SK-N-MC (cell line): ENCODE measurements around the gene ARRDC5.

Experiments
- DNase-seq: peaks from one replicate; pipeline ENCODE4 v3.0.0-alpha.2; 2011; ENCODE audit warnings: low read depth, low spot score
- H3K27ac ChIP-seq: fragments of 200-600 bp; sonication (generic); 2 replicates; pipeline ENCODE4 v1.5.1; 2016; ENCODE audit warnings: mixed run types
- H3K36me3 ChIP-seq: fragments of 200-600 bp; sonication (generic); 2 replicates; pipeline ENCODE4 v1.6.1; 2017; ENCODE audit warnings: antibody characterized with exemption, low read length, mixed read lengths; ENCODE audit not compliant: insufficient read depth
- H3K4me3 ChIP-seq: fragments of 200-600 bp; sonication (generic); 2 replicates; pipeline ENCODE4 v1.5.1; 2016
- H3K9ac ChIP-seq: fragments of 200-600 bp; sonication (generic); 2 replicates; pipeline ENCODE4 v1.8.0; 2017; ENCODE audit warnings: mixed run types, mixed read lengths; ENCODE audit not compliant: insufficient read length
- H3K9me3 ChIP-seq: fragments of 200-600 bp; sonication (generic); 2 replicates; pipeline ENCODE4 v1.6.1; 2017; ENCODE audit warnings: low read depth, mild to moderate bottlenecking, antibody characterized with exemption, low read length, moderate library complexity, mixed read lengths
- EZH2 ChIP-seq: fragments of 200-600 bp; sonication (generic); IDR thresholded peaks from one replicate; pipeline ENCODE4 v1.6.1; 2017; ENCODE audit warnings: antibody characterized with exemption
- FOXP2 ChIP-seq: optimal IDR thresholded peaks from 2 replicates; pipeline ENCODE3; 2011; ENCODE audit warnings: mild to moderate bottlenecking, moderate library complexity; ENCODE audit not compliant: insufficient read depth; ENCODE audit errors: extremely low read length, control extremely low read depth
- POLR2AphosphoS5 ChIP-seq: IDR thresholded peaks from 2 replicates; pipeline ENCODE4 v1.6.1; 2012; ENCODE audit warnings: mild to moderate bottlenecking, low read depth, low read length, borderline replicate concordance

Gene ARRDC5

DNA sequence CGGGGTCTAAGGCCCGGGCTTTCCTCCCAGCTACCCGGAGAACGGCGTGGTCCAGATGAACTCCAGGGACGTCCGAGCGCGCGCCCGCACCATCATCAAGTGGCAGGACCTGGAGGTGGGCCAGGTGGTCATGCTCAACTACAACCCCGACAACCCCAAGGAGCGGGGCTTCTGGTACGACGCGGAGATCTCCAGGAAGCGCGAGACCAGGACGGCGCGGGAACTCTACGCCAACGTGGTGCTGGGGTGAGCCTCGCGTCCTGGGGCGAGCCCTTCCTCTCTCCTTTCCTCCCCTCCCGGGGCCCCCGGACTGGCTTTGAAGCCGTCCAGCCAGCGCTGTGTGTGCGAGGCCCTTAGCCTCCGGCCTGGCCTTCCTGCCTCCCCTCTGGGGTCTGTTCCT is 30.0 kb upstream of the ARRDC5 start:
- Histone ChIP-seq H3K4me3 (no peak overlapping the region), H3K9me3 (no peaks in the 10 kb centered on the region), H3K27ac (no peak overlapping the region), H3K9ac (no peak overlapping the region), H3K36me3 (peaks cover 77% of the 10 kb centered on the region)
- no peak for DNase-seq
- no peak for TF ChIP-seq POLR2AphosphoS5
- TF ChIP-seq FOXP2: no peak
- no peak for TF ChIP-seq EZH2

DNA sequence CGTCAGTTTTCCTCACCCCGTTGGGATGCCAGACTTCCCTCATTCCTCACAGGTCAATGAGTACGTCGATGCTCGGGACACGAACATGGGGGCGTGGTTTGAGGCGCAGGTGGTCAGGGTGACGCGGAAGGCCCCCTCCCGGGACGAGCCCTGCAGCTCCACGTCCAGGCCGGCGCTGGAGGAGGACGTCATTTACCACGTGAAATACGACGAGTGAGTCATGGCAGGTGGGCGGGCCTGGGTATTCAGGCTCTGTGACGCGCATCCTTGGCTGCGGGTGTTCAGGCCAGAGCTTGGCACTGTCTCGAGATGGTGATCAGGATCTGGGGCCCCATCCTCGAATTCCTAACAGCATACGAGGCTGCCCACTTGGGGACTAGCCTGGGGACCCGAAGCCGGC is 28.0 kb upstream of the ARRDC5 start:
- Histone ChIP-seq H3K4me3 (no peak overlapping the region), H3K36me3 (peaks cover 72% of the 10 kb centered on the region), H3K9ac (no peak overlapping the region), H3K27ac (no peak overlapping the region), H3K9me3 (no peaks in the 10 kb centered on the region)
- no peak for DNase-seq
- TF ChIP-seq FOXP2: no peak
- TF ChIP-seq POLR2AphosphoS5: no peak

DNA sequence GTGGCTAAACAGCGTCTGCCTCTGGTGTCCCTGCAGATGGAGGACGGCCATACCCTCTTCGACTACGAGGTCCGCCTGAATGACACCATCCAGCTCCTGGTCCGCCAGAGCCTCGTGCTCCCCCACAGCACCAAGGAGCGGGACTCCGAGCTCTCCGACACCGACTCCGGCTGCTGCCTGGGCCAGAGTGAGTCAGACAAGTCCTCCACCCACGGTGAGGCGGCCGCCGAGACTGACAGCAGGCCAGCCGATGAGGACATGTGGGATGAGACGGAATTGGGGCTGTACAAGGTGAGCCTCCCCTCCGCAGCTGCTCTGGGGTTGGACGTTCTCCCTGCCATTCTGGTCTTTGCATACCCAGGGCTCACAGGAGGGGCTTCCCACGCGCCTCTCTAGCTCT is 26.5 kb upstream of the ARRDC5 start:
- TF ChIP-seq POLR2AphosphoS5: no peak
- no peak for TF ChIP-seq FOXP2
- no peak for TF ChIP-seq EZH2
- no peaks in the 10 kb centered on the region for H3K9me3 ChIP-seq
- no peak for DNase-seq
- H3K9ac ChIP-seq: no peak overlapping the region
- peaks cover 63% of the 10 kb centered on the region for H3K36me3 ChIP-seq
- H3K27ac ChIP-seq: no peak overlapping the region
- no peak overlapping the region for H3K4me3 ChIP-seq

DNA sequence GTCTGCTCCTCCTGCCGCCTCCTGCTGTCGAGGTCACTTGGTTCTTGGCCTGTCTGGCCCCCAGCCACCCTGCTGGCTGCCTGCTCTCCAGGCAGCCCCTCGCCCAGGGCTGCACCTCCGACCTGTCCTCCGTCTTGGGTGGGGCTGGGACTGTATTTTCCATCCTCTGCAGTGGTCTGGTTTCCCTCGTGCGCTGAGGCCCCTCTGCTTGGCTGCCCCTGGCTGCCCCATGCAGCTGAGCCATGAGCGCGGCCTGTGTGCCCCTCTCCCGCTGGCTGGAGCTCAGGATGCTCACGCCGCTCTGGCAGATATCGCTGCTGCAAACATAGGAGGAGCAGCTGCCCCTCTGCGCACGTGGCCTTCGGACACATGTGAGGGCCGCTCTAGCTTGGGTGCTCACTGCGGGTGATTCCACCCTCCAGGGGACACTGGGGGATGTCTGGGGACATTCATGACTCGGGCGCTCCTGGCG is 20.6 kb upstream of the ARRDC5 start:
- TF ChIP-seq EZH2 (no peak), POLR2AphosphoS5 (no peak), FOXP2 (no peak)
- peaks cover 61% of the 10 kb centered on the region for H3K36me3 ChIP-seq
- H3K9me3 ChIP-seq: no peaks in the 10 kb centered on the region
- no peak overlapping the region for H3K4me3 ChIP-seq
- DNase-seq: no peak
- no peak overlapping the region for H3K27ac ChIP-seq
- H3K9ac ChIP-seq: no peak overlapping the region

DNA sequence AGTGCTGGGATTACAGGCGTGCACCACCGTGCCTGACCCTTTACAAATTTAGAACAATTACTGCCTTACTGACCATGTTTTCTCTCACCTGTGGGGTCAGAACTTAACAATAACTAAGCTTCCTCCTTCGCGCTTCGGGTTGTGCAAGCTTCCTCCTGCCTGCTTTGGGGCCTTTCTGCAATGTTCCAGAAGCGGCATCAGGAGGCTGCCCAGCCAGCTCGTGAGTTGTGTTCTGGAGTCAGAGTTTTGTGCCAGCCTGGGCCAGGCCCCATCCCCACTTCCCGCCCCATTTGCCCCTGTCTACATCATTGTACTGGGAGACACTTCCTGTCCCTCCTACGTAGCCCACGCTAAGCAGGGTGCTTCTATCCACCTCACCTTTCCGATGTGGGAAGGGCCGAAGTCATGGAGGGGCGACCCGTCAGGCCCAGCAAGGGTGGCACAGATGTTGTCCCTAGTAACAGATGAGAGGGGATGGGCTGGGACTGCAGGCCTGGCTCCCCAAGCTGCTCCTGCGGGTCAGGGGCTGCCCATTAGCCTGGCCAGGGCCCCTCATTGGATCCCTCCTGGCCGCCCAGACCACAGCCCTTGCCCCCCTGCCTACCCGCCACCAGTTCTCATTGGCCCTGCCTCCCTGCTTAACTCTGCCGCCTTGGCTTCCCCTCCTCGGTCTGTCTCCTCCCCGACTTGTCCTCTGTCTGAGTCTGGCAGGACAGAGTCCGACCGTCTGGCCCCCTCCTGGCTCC is 20.0 kb upstream of the ARRDC5 start:
- Histone ChIP-seq H3K9ac (no peak overlapping the region), H3K36me3 (peaks cover 59% of the 10 kb centered on the region), H3K4me3 (no peak overlapping the region), H3K27ac (no peak overlapping the region), H3K9me3 (no peaks in the 10 kb centered on the region)
- no peak for DNase-seq
- TF ChIP-seq FOXP2 (no peak), EZH2 (no peak), POLR2AphosphoS5 (no peak)

DNA sequence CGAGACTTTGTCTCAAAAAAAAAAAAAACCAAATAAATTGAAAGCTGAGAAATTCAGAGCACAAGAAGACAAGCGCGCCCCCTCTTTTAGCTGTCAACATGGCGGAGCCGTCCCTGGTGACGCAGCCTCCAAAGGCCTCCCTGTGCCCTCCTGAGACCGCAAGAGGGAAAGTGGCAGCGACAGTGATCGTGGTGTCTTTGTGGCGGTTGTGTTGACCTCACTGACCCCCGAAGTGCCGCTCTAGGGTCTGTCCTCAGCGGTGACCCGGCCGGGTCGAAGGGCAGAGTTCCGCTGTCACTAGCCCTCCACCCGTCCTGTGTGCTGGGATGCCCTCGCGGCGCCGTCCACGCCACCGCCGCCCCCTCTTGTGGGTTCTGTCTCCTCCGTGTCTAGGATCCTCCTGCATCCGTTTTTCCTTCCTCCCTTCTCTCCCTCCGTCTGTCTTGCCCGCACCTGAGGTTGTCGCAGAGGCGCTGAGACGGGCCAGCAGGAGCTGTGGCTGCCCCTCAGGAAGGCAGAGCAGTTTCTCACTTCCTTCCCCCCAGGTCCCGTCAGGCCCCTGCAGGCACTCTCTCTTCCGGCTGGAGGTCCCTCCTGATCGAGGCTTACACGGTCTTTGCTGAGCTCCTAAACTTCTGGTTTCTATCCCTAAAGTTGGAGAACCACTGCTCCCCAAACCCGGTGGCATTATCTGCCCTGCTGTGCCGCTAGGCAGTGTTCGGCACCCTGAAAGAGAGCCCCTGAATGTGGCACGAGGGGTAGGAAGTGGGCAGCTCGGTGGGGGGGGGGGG is 13.8 kb upstream of the ARRDC5 start:
- H3K4me3 ChIP-seq: no peak overlapping the region
- no peak overlapping the region for H3K9ac ChIP-seq
- H3K36me3 ChIP-seq: peaks cover 86% of the 10 kb centered on the region
- no peaks in the 10 kb centered on the region for H3K9me3 ChIP-seq
- no peak for DNase-seq
- no peak for TF ChIP-seq EZH2
- TF ChIP-seq FOXP2: no peak
- TF ChIP-seq POLR2AphosphoS5: no peak; the same call in 1 of the 2 replicates
- no peak overlapping the region for H3K27ac ChIP-seq

DNA sequence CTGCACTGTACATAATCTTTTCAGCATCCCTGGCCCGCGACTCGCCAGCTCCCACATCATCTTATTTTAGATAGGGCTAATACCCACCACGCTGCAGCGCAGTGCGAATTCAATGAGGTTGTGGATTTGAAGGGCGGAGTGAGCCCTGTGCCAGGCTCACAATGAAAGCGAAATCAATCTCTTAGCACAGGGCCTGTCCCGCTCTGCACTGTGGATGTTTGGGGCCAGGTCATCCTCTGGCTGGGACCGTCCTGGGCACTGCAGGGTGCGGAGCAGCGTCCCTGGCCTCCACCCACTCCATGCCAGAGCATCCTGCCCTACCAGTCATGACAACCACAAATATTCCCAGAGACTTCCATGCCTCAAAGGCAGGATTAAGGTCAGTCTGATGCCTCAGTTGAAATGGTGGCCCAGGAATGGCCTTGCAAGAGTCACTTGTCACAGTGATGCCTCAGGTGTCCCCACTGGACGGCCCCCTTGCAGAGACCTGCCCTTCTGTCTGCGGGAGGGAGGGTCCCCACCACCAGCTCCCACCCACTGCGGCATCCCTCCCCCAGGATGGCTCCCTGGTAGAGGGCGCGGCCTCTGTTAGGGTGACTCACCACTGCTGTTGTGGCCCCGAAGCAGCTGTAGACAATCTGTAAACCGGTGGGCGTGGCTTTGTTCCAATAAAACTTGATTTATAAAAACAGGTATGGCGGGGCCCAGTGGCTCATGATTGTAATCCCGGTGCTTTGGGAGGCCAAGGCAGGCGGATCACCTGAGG is 12.2 kb upstream of the ARRDC5 start:
- no peaks in the 10 kb centered on the region for H3K9me3 ChIP-seq
- no peak overlapping the region for H3K9ac ChIP-seq
- TF ChIP-seq POLR2AphosphoS5: no peak
- no peak for TF ChIP-seq EZH2
- TF ChIP-seq FOXP2: no peak
- H3K36me3 ChIP-seq: peaks cover 84% of the 10 kb centered on the region
- no peak overlapping the region for H3K4me3 ChIP-seq
- no peak overlapping the region for H3K27ac ChIP-seq
- DNase-seq: no peak
